Neural cell (in vitro differentiated cells): ENCODE measurements around the gene MECR. TPM values are rescaled to one million over a fixed set of nuclear protein-coding genes. Genes with fewer than 3 reads are reported as not detected.
A peak's percentile ranks its signal among the peaks of the same experiment; 100 is the strongest.

Experiments used
- H2AFZ ChIP-seq: fragments of 200-600, 300-800 bp; sonication (generic), shearing (Covaris generic); 2 replicates; pipeline ENCODE4 v1.6.0; 2014; ENCODE audit warnings: low read depth, mild to moderate bottlenecking, antibody characterized with exemption, low read length, moderate library complexity
- H3F3A ChIP-seq: fragments of 200-600 bp; shearing (Covaris generic); 2 replicates; pipeline ENCODE4 v1.6.1; 2016; ENCODE audit warnings: mild to moderate bottlenecking, moderate library complexity, mixed read lengths, antibody characterized with exemption, low read length; ENCODE audit not compliant: insufficient read depth, poor library complexity, severe bottlenecking
- H3K27ac ChIP-seq: fragments of 200-600, 300-800 bp; sonication (generic), shearing (Covaris generic); 2 replicates; pipeline ENCODE4 v1.5.1; 2014; ENCODE audit warnings: mild to moderate bottlenecking, low read length, moderate library complexity
- H3K27me3 ChIP-seq: fragments of 300-800, 200-600 bp; sonication (generic), shearing (Covaris generic); 2 replicates; pipeline ENCODE4 v1.6.0; 2014; ENCODE audit warnings: mild to moderate bottlenecking, low read depth, low read length, moderate library complexity; ENCODE audit not compliant: insufficient read depth
- H3K36me3 ChIP-seq: fragments of 300-800, 200-600 bp; sonication (generic), shearing (Covaris generic); 2 replicates; pipeline ENCODE4 v1.5.1; 2014; ENCODE audit warnings: mild to moderate bottlenecking, antibody characterized with exemption, low read length, moderate library complexity; ENCODE audit not compliant: insufficient read depth
- H3K4me2 ChIP-seq: fragments of 300-800, 200-600 bp; sonication (generic), shearing (Covaris generic); 2 replicates; pipeline ENCODE4 v1.6.0; 2014; ENCODE audit warnings: mild to moderate bottlenecking, low read length
- H3K4me3 ChIP-seq: fragments of 300-800, 200-600 bp; sonication (generic), shearing (Covaris generic); 2 replicates; pipeline ENCODE4 v1.5.1; 2014; ENCODE audit warnings: mild to moderate bottlenecking, low read length, moderate library complexity
- H3K79me2 ChIP-seq: fragments of 200-600 bp; shearing (Covaris generic); replicated peaks from 2 replicates; pipeline ENCODE4 v1.6.0; 2014; ENCODE audit warnings: mild to moderate bottlenecking, low read length, moderate library complexity; ENCODE audit not compliant: insufficient read depth
- H3K9ac ChIP-seq: fragments of 300-800, 200-600 bp; sonication (generic), shearing (Covaris generic); 2 replicates; pipeline ENCODE4 v1.6.1; 2016; ENCODE audit warnings: mild to moderate bottlenecking, low read length, mixed read lengths
- H3K9me2 ChIP-seq: fragments of 200-600 bp; shearing (Covaris generic); 2 replicates; pipeline ENCODE4 v1.6.1; 2016; ENCODE audit warnings: mild to moderate bottlenecking, low read length, mixed read lengths; ENCODE audit not compliant: insufficient read depth
- H3K9me3 ChIP-seq: fragments of 200-600, 300-800 bp; sonication (generic), shearing (Covaris generic); 2 replicates; pipeline ENCODE4 v1.6.1; 2016; ENCODE audit warnings: mild to moderate bottlenecking, mixed run types, low read length, moderate library complexity, mixed read lengths
- H4K20me1 ChIP-seq: fragments of 200-600 bp; shearing (Covaris generic); 2 replicates; pipeline ENCODE4 v1.6.1; 2016; ENCODE audit warnings: mild to moderate bottlenecking, mixed run types; ENCODE audit not compliant: insufficient read depth
- CTCF ChIP-seq: fragments of 450-650 bp; IDR thresholded peaks from 2 replicates; pipeline ENCODE4 v1.5.1; 2014; ENCODE audit warnings: antibody characterized with exemption, mild to moderate bottlenecking, moderate library complexity; ENCODE audit not compliant: poor library complexity, severe bottlenecking
- EP300 ChIP-seq: fragments of 450-650 bp; conservative IDR thresholded peaks from 2 replicates; pipeline ENCODE4 v1.6.1; 2014; ENCODE audit warnings: antibody characterized with exemption, mild to moderate bottlenecking, moderate library complexity; ENCODE audit not compliant: poor library complexity, severe bottlenecking
- MXI1 ChIP-seq: fragments of 450-650 bp; conservative IDR thresholded peaks from 2 replicates; pipeline ENCODE4 v1.6.1; 2014; ENCODE audit warnings: antibody characterized with exemption, mild to moderate bottlenecking; ENCODE audit not compliant: poor library complexity, severe bottlenecking
- POLR2AphosphoS5 ChIP-seq: IDR thresholded peaks from 2 replicates; pipeline ENCODE4 v1.6.1; 2012
- RAD21 ChIP-seq: fragments of 450-650 bp; conservative IDR thresholded peaks from 2 replicates; pipeline ENCODE4 v1.6.1; 2014; ENCODE audit warnings: antibody characterized with exemption, mild to moderate bottlenecking, moderate library complexity
- REST ChIP-seq: IDR thresholded peaks from 2 replicates; pipeline ENCODE4 v1.6.1; 2012; ENCODE audit warnings: borderline replicate concordance
- TAF1 ChIP-seq: IDR thresholded peaks from 2 replicates; pipeline ENCODE4 v1.6.1; 2012; ENCODE audit warnings: low read depth
- polyA plus RNA-seq: library from polyadenylated mRNA; depleted of rRNA; stranded (reverse); fragments of >200 nt; gene quantifications from 2 replicates; pipeline ENCODE4 v1.2.3, GENCODE V29; 2014

The MECR gene
- polyA plus RNA-seq, 1 donor from 2014 or later, result 14.0 TPM

- H3K27ac ChIP-seq, result no peak overlapping the region
Measured at GRCh38 chr1:29166291-29166878, 64.3 kb downstream of the MECR start.

DNA sequence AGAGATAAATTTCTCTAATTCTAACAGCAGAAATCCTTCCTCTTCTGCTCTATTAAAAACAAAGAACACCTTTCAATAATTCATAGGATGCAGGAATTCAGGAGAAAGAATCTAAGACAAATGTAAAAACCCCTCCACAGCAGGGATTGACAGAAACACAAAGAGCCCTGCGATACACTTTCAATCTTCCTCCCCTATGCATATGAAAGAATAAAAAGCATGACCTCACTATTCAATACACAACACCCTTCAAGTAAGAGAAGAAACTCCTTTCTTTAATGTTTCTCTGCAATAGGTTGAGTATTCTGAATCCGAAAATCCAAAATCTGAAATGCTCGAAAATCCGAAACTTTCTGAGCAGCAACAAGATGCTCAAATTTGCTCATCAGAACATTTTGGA, 66.1 kb downstream of the MECR start:
- H3K4me2 ChIP-seq, result peak overlapping the region; percentile 20
- H3F3A ChIP-seq, result no peaks in the 10 kb centered on the region
- H3K9me3 ChIP-seq, result no peaks in the 10 kb centered on the region
- H3K27ac ChIP-seq, result peak overlapping the region; percentile 76
- H3K79me2 ChIP-seq, result peaks cover 55% of the 10 kb centered on the region
- H3K4me3 ChIP-seq, result peak overlapping the region; percentile 33
- no peaks in the 10 kb centered on the region for H3K27me3 ChIP-seq
- no peak overlapping the region for H2AFZ ChIP-seq
- TF ChIP-seq EP300 (no peak), RAD21 (no peak), MXI1 (peak; percentile 21)
- no peaks in the 10 kb centered on the region for H4K20me1 ChIP-seq
- peak overlapping the region; percentile 45 for H3K9ac ChIP-seq
- peaks cover 4% of the 10 kb centered on the region for H3K36me3 ChIP-seq
- H3K9me2 ChIP-seq, result no peaks in the 10 kb centered on the region

More at GRCh38 chr1:29166291-29166878, 64.3 kb downstream of the MECR start:
- no peak overlapping the region for H3K9ac ChIP-seq
- H3F3A ChIP-seq, result no peaks in the 10 kb centered on the region
- H3K4me2 ChIP-seq, result no peak overlapping the region
- H3K36me3 ChIP-seq, result no peaks in the 10 kb centered on the region
- H4K20me1 ChIP-seq, result peaks cover 3% of the 10 kb centered on the region
- H3K4me3 ChIP-seq, result no peak overlapping the region
- H3K27me3 ChIP-seq, result no peaks in the 10 kb centered on the region
- H3K79me2 ChIP-seq, result peaks cover 55% of the 10 kb centered on the region
- H3K9me2 ChIP-seq, result no peaks in the 10 kb centered on the region
- H2AFZ ChIP-seq, result no peak overlapping the region
- TF ChIP-seq MXI1, result no peak
- no peak for TF ChIP-seq CTCF
- TF ChIP-seq RAD21, result no peak
- no peaks in the 10 kb centered on the region for H3K9me3 ChIP-seq

DNA sequence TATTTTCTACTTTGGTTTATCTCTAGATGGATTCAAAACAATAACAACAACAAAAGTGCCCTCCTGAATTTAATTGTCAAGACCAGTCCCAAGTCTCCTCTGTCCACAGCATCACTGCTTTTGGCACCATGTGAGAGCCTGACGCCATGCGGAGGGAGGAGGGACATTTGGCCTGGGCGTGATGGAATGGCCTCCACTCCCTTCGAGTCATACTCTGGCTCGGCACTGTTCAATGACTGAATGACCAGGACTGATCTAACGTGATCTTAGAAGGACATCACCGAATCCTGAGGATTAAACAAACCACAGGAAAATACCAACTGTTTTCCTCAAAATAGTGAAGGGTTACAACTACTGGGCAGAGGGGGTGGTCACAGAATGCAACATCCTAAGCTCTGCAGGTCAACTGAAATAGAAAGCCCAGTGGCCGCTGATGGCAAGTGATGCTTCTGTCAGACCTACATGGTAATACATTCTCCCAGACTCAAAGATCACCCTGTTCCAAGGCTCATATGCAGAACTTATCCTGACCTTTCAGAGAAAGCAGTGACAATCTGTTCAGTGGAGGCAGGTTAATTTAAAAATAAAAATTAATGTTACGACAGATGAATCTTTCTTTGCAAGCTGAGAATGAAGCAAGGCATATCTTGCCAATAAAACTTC, 68.1 kb downstream of the MECR start:
- Histone ChIP-seq H3K9me3 (no peaks in the 10 kb centered on the region), H3K27ac (peak overlapping the region; percentile 76), H3K79me2 (peaks cover 41% of the 10 kb centered on the region), H4K20me1 (no peaks in the 10 kb centered on the region), H3K27me3 (no peaks in the 10 kb centered on the region), H3K4me3 (no peak overlapping the region), H3K36me3 (peaks cover 8% of the 10 kb centered on the region), H2AFZ (no peak overlapping the region), H3K9me2 (no peaks in the 10 kb centered on the region), H3K9ac (no peak overlapping the region), H3K4me2 (no peak overlapping the region), H3F3A (no peaks in the 10 kb centered on the region)
- TF ChIP-seq REST (no peak), TAF1 (no peak), EP300 (no peak), POLR2AphosphoS5 (no peak)
